Esophagus squamous epithelium (tissue), 4 donors: ENCODE results near the gene TRPV6.

ENCODE experiments used
- POLR2A ChIP-seq, 4 donors: fragments of 450-650 bp; IDR thresholded peaks; one replicate each; pipeline ENCODE4 v1.6.1; 2017; ENCODE audit warnings: antibody characterized with exemption in 4 of 4, mild to moderate bottlenecking in 4 of 4, moderate library complexity in 3 of 4
- TF ChIP-seq, protein P1 (sequence below), 6 experiments: fragments of 450-650 bp in 4 of 6; fragments of 200-600 bp in 2 of 6; sonication (generic) in 2 of 6; IDR thresholded peaks; one replicate each; pipeline ENCODE4 v1.5.1; 2016 to 2019; ENCODE audit warnings: antibody characterized with exemption in 6 of 6, mild to moderate bottlenecking in 4 of 6, moderate library complexity in 4 of 6

DNA sequence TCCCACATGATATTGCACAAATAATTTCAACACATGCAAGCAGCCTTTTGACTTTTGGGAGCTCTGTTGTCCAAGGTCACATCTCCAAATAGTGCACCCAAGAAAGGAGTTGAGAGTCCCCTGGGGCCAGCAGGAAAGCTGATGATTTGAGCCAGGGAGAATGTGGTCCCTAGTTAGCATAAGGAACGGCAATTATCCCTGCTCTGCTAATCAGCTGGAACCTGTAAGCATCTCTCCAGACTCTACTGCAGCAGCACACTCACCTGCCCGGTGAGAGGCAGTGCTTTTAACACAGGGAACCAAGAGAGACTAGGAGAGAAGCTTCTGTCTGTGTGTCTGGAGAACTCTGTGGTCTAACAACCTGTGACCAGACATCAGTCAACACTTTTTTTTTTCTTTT is 31.0 kb upstream of the TRPV6 start:
- TF ChIP-seq, protein P1, sequence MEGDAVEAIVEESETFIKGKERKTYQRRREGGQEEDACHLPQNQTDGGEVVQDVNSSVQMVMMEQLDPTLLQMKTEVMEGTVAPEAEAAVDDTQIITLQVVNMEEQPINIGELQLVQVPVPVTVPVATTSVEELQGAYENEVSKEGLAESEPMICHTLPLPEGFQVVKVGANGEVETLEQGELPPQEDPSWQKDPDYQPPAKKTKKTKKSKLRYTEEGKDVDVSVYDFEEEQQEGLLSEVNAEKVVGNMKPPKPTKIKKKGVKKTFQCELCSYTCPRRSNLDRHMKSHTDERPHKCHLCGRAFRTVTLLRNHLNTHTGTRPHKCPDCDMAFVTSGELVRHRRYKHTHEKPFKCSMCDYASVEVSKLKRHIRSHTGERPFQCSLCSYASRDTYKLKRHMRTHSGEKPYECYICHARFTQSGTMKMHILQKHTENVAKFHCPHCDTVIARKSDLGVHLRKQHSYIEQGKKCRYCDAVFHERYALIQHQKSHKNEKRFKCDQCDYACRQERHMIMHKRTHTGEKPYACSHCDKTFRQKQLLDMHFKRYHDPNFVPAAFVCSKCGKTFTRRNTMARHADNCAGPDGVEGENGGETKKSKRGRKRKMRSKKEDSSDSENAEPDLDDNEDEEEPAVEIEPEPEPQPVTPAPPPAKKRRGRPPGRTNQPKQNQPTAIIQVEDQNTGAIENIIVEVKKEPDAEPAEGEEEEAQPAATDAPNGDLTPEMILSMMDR (IDR thresholded peaks at IDR 0.05), result no peak
- no peak for TF ChIP-seq POLR2A (IDR thresholded peaks at IDR 0.05)
